OCI-LY1 (cell line): ENCODE results near the gene DNAH14.

Experiments used
- H2AFZ ChIP-seq: fragments of 200-600 bp; sonication (generic), shearing (Covaris generic); 2 replicates; pipeline ENCODE4 v1.6.0; 2014; ENCODE audit warnings: antibody characterized with exemption, mild to moderate bottlenecking, low read length
- H3F3A ChIP-seq: fragments of 200-600 bp; sonication (generic), shearing (Covaris generic); 2 replicates; pipeline ENCODE4 v1.6.0; 2014; ENCODE audit warnings: mild to moderate bottlenecking, antibody characterized with exemption, low read length, moderate library complexity; ENCODE audit not compliant: insufficient read depth
- H3K27ac ChIP-seq: fragments of 200-600 bp; sonication (generic); 2 replicates; pipeline ENCODE4 v1.5.1; 2014; ENCODE audit warnings: low read length, mixed run types, mild to moderate bottlenecking, low read depth; ENCODE audit not compliant: poor library complexity, severe bottlenecking
- H3K27me3 ChIP-seq: fragments of 200-600 bp; sonication (generic); 2 replicates; pipeline ENCODE4 v1.6.0; 2014; ENCODE audit warnings: antibody characterized with exemption, mild to moderate bottlenecking, low read length, moderate library complexity; ENCODE audit not compliant: insufficient read depth
- H3K36me3 ChIP-seq: fragments of 200-600 bp; sonication (generic); 2 replicates; pipeline ENCODE4 v1.6.1; 2014; ENCODE audit warnings: mild to moderate bottlenecking, antibody characterized with exemption, low read length, moderate library complexity, mixed read lengths; ENCODE audit not compliant: insufficient read depth
- H3K4me1 ChIP-seq: fragments of 200-600 bp; sonication (generic); 2 replicates; pipeline ENCODE4 v1.5.1; 2014; ENCODE audit warnings: mild to moderate bottlenecking, low read length, moderate library complexity; ENCODE audit not compliant: insufficient read depth, severe bottlenecking
- H3K4me2 ChIP-seq: fragments of 200-600 bp; sonication (generic), shearing (Covaris generic); 2 replicates; pipeline ENCODE4 v1.6.1; 2014; ENCODE audit warnings: low read length
- H3K4me3 ChIP-seq: fragments of 200-600 bp; sonication (generic); 2 replicates; pipeline ENCODE4 v1.5.1; 2014; ENCODE audit warnings: low read length, low read depth, mild to moderate bottlenecking, mixed read lengths; ENCODE audit not compliant: poor library complexity, severe bottlenecking
- H3K79me2 ChIP-seq: fragments of 200-600 bp; shearing (Covaris generic); 2 replicates; pipeline ENCODE4 v1.6.1; 2016; ENCODE audit warnings: mixed run types, low read length, mixed read lengths; ENCODE audit not compliant: insufficient read depth
- H3K9ac ChIP-seq: fragments of 200-600 bp; sonication (generic), shearing (Covaris generic); 2 replicates; pipeline ENCODE4 v1.6.1; 2014; ENCODE audit warnings: mild to moderate bottlenecking, low read length, mixed read lengths
- H3K9me2 ChIP-seq: fragments of 200-600 bp; sonication (generic), shearing (Covaris generic); 2 replicates; pipeline ENCODE4 v1.6.1; 2014; ENCODE audit warnings: low read depth, mild to moderate bottlenecking, low read length, mixed read lengths
- H3K9me3 ChIP-seq: fragments of 200-600 bp; shearing (Covaris generic); 2 replicates; pipeline ENCODE4 v1.6.1; 2014; ENCODE audit warnings: low read length, mixed read lengths
- H4K20me1 ChIP-seq: fragments of 200-600 bp; sonication (generic), shearing (Covaris generic); 2 replicates; pipeline ENCODE4 v1.6.0; 2016; ENCODE audit warnings: mild to moderate bottlenecking, low read length; ENCODE audit not compliant: insufficient read depth
- EZH2 ChIP-seq: fragments of 200-600 bp; sonication (generic), shearing (Covaris generic); IDR thresholded peaks from 2 replicates; pipeline ENCODE4 v1.8.0; 2017; ENCODE audit warnings: borderline replicate concordance, mixed run types, mild to moderate bottlenecking, antibody characterized with exemption, low read length, moderate library complexity, mixed read lengths
- TF ChIP-seq, protein P1 (sequence below): fragments of 200-600 bp; sonication (generic), shearing (Covaris generic); IDR thresholded peaks from 2 replicates; pipeline ENCODE4 v1.5.1; 2017; ENCODE audit warnings: mild to moderate bottlenecking, antibody characterized with exemption, low read length, moderate library complexity, mixed read lengths

Gene DNAH14

DNA sequence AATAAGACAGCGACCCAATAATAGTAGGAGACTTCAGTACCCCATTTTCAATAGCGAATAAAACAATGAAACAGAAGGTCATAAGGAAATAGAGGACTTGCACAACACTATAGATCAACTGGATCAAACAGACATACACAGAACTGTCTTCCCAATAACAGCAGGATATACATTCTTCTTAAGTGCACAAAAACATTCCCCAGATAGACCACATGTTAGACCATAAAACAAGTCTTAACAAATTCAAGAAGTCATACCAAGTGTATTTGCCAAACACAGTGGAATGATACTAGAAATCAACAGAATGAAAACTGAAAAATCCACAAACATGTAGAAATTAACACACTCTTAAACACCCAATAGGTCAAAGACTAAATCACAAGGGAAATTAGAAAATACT, 420.4 kb downstream of the DNAH14 start:
- H3K27ac ChIP-seq, result no peak overlapping the region

DNA sequence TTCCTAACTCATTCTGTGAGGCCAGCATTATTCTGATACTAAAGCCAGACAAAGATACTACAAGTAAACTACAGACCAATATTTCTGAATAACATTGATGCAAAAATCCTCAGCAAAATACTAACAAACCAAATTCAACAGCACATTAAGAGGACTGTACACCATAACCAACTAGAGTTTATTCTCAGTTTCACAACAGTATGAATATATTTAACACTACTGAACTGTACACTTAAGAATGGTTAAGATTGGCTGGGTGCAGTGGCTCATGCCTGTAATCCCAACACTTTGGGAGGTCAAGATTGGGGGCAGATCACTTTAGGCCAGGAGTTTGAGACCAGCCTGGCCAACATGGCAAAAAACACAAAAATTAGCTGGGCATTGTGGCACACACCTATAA, 421.4 kb downstream of the DNAH14 start:
- Histone ChIP-seq H3K36me3 (no peaks in the 10 kb centered on the region), H3K4me3 (no peak overlapping the region), H2AFZ (no peak overlapping the region), H3K27me3 (no peaks in the 10 kb centered on the region), H3K9ac (no peak overlapping the region), H3K27ac (no peak overlapping the region), H3K9me2 (no peaks in the 10 kb centered on the region), H3K9me3 (no peaks in the 10 kb centered on the region), H3K79me2 (no peaks in the 10 kb centered on the region), H3K4me2 (no peak overlapping the region), H3F3A (no peaks in the 10 kb centered on the region), H3K4me1 (no peaks in the 10 kb centered on the region), H4K20me1 (no peaks in the 10 kb centered on the region)
- no peak for TF ChIP-seq EZH2
- TF ChIP-seq, protein P1, sequence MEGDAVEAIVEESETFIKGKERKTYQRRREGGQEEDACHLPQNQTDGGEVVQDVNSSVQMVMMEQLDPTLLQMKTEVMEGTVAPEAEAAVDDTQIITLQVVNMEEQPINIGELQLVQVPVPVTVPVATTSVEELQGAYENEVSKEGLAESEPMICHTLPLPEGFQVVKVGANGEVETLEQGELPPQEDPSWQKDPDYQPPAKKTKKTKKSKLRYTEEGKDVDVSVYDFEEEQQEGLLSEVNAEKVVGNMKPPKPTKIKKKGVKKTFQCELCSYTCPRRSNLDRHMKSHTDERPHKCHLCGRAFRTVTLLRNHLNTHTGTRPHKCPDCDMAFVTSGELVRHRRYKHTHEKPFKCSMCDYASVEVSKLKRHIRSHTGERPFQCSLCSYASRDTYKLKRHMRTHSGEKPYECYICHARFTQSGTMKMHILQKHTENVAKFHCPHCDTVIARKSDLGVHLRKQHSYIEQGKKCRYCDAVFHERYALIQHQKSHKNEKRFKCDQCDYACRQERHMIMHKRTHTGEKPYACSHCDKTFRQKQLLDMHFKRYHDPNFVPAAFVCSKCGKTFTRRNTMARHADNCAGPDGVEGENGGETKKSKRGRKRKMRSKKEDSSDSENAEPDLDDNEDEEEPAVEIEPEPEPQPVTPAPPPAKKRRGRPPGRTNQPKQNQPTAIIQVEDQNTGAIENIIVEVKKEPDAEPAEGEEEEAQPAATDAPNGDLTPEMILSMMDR, result no peak

More for the DNA sequence above, 420.4 kb downstream of the DNAH14 start:
- no peaks in the 10 kb centered on the region for H3F3A ChIP-seq
- H3K79me2 ChIP-seq, result no peaks in the 10 kb centered on the region
- no peaks in the 10 kb centered on the region for H3K9me3 ChIP-seq
- H3K36me3 ChIP-seq, result no peaks in the 10 kb centered on the region
- H3K9ac ChIP-seq, result no peak overlapping the region
- TF ChIP-seq, protein P1, result no peak
- no peak for TF ChIP-seq EZH2
- no peaks in the 10 kb centered on the region for H4K20me1 ChIP-seq
- H3K4me1 ChIP-seq, result no peaks in the 10 kb centered on the region
- no peaks in the 10 kb centered on the region for H3K9me2 ChIP-seq
- H3K27me3 ChIP-seq, result no peaks in the 10 kb centered on the region
- no peak overlapping the region for H2AFZ ChIP-seq
- no peak overlapping the region for H3K4me3 ChIP-seq
- no peak overlapping the region for H3K4me2 ChIP-seq

DNA sequence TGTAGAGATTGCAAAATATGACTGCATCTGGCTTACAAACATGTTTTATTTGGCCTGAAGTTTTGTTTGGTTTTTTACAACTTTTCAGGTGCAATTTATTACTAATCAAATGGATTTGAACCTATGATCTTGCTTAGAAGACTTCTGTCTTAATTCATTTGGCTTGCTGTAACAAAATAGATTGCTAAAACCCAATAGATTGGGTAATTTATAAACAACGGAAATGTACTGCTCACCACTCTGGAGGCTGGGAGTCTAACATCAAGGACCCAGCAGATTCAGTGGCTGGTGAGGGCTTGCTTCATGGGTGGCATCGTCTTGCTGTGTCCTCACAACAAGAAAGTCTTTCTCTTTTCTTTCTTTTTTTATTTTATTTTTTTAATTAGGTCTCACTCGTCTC, 425.4 kb downstream of the DNAH14 start:
- Histone ChIP-seq H3K9me2 (no peaks in the 10 kb centered on the region), H2AFZ (no peak overlapping the region), H3K9me3 (no peaks in the 10 kb centered on the region), H3K27me3 (no peaks in the 10 kb centered on the region), H3K4me1 (no peaks in the 10 kb centered on the region), H3K36me3 (no peaks in the 10 kb centered on the region), H3F3A (no peaks in the 10 kb centered on the region), H3K27ac (no peak overlapping the region), H3K4me3 (no peak overlapping the region), H4K20me1 (no peaks in the 10 kb centered on the region), H3K79me2 (no peaks in the 10 kb centered on the region), H3K9ac (no peak overlapping the region), H3K4me2 (no peak overlapping the region)
- TF ChIP-seq EZH2, result no peak
- TF ChIP-seq, protein P1, result no peak
